Adrenal gland (tissue), 5 donors: ENCODE data around the gene NRP1.

ENCODE experiments used
- CTCF ChIP-seq, 6 experiments: fragments of 450-650 bp in 4 of 6; fragments of 200-600 bp in 2 of 6; sonication (generic) in 1 of 6; IDR thresholded peaks; 1 replicate in 5 of 6; 2 replicates in 1 of 6; pipeline versions ENCODE4 v1.5.1 to v1.8.0; 2016 to 2021; ENCODE audit warnings: antibody characterized with exemption in 6 of 6, mild to moderate bottlenecking in 2 of 6, moderate library complexity in 1 of 6
- POLR2A ChIP-seq, 2 donors: fragments of 450-650 bp; IDR thresholded peaks; one replicate each; pipeline ENCODE4 v1.6.1; 2017; ENCODE audit warnings: antibody characterized with exemption in 2 of 2, mild to moderate bottlenecking in 2 of 2, moderate library complexity in 1 of 2
- donor health status: DM: no; HTN: no; CAD: no.

GRCh38 chr10:33332183-33333065 is 2.0 kb downstream of the NRP1 start:
- TF ChIP-seq POLR2A (IDR thresholded peaks at IDR 0.05) (peak in 1 of 2 donors; percentile 10), CTCF (IDR thresholded peaks at IDR 0.05) (no peak)
